ENCODE data around the gene DLGAP4. TPM values are rescaled to one million over a fixed set of nuclear protein-coding genes. Genes with fewer than 3 reads are reported as not detected.

DLGAP4 gene
- total and polyA plus RNA-seq, 2 of the 8 experiments (the other 6 are each of a cell fraction or from before 2014, with no cell fraction given), result 41.2 to 57.2 TPM

- H2AK5ac ChIP-seq (ENCODE audit: low read depth, low read length), result no peak overlapping the region
- no peak overlapping the region for H2BK15ac ChIP-seq (ENCODE audit: low read length)
- H3K14ac ChIP-seq (ENCODE audit: insufficient read length), result no peak overlapping the region
- no peak overlapping the region for H4K8ac ChIP-seq (ENCODE audit: extremely low read depth, insufficient read depth, low read length)
- H3K9me3 ChIP-seq (ENCODE audit: insufficient read depth in 2 of 2, low read depth in 1 of 2, low read length in 1 of 2), result peaks cover 0 to 4% of the 10 kb centered on the region in 2 experiments; a peak in 1 of 4 replicates
- no peak overlapping the region for H2BK5ac ChIP-seq (ENCODE audit: low read depth, low read length)
- H2BK20ac ChIP-seq (ENCODE audit: low read length), result no peak overlapping the region
- peaks cover 6 to 13% (median 11%) of the 10 kb centered on the region in 4 experiments for H3K4me1 ChIP-seq (replicated peaks in 1 of 4; ENCODE audit: control insufficient read depth in 3 of 4, insufficient read depth in 4 of 4, low read length in 3 of 4)
- H2BK12ac ChIP-seq (ENCODE audit: low read depth, low read length), result no peak overlapping the region
- H3K4me3 ChIP-seq (ENCODE audit: extremely low read depth in 1 of 4, insufficient read depth in 2 of 4, low read depth in 3 of 4, low read length in 4 of 4), result no peak overlapping the region
- H2AFZ ChIP-seq (ENCODE audit: low read length), result no peak overlapping the region
- no peak overlapping the region for H4K5ac ChIP-seq (ENCODE audit: insufficient read length, low read depth, low read length)
- H4K91ac ChIP-seq (replicated peaks; ENCODE audit: insufficient read length, low read length), result no peak overlapping the region
- no peak overlapping the region for H3K23ac ChIP-seq (ENCODE audit: insufficient read length)
- peaks cover 5% of the 10 kb centered on the region; the same call in 1 of the 2 replicates for H3K23me2 ChIP-seq (ENCODE audit: low read depth, low read length)
- no peak overlapping the region for H3K27ac ChIP-seq (ENCODE audit: low read depth, low read length)
- DNase-seq (ENCODE audit: low read depth in 1 of 2, low spot score in 2 of 2) (no peak), FAIRE-seq (no peak)
- no peak overlapping the region for H2BK120ac ChIP-seq (replicated peaks; ENCODE audit: low read depth, low read length)
- ChIA-PET CTCF (ENCODE audit: partially characterized antibody) (interaction anchor here (0.7 to 18.0 kb wide), 3 partner anchors 24 to 999 kb away, joined by 3 to 202 read pairs (median 4); partner anchors contain the start of gene RAB5IF), POLR2A (ENCODE audit: partially characterized antibody) (interaction anchor here (1.4 to 17.6 kb wide), 2 partner anchors 9 to 28 kb away, joined by 3 to 388 read pairs; partner anchors contain the start of gene RAB5IF)
- peaks cover 2% of the 10 kb centered on the region for H3K79me1 ChIP-seq (ENCODE audit: low read depth, low read length)
- no peaks in the 10 kb centered on the region for H3K27me3 ChIP-seq (replicated peaks in 1 of 4; ENCODE audit: control insufficient read depth in 3 of 4, extremely low read depth in 1 of 4, insufficient read depth in 3 of 4, low read length in 3 of 4)
- no peak overlapping the region for H3K56ac ChIP-seq (replicated peaks; ENCODE audit: insufficient read length, low read depth, low read length)
- H3K9ac ChIP-seq (replicated peaks in 1 of 4; ENCODE audit: extremely low read depth in 1 of 4, low read depth in 3 of 4, low read length in 3 of 4), result no peak overlapping the region
- no peaks in the 10 kb centered on the region for H4K20me1 ChIP-seq (replicated peaks in 1 of 2; ENCODE audit: control insufficient read depth in 1 of 2, insufficient read depth in 2 of 2, low read length in 2 of 2)
- no peak overlapping the region for H3K18ac ChIP-seq (ENCODE audit: extremely low read depth, low read length)
- WGBS, 2 experiments (ENCODE audit: extremely low coverage in 1 of 2, insufficient coverage in 1 of 2, insufficient read length in 1 of 2, insufficient replicate concordance in 2 of 2, low coverage in 1 of 2, low lambda C conversion rate in 2 of 2, missing lambda C conversion rate in 1 of 2), result 94 to 100% methylated on average over 1 to 3 of the region's 3 CpGs
- TF ChIP-seq NRF1 (IDR thresholded peaks at IDR 0.05; ENCODE audit: low read depth, low read length), result no peak
- peaks cover 6 to 22% of the 10 kb centered on the region in 2 experiments; a peak in 2 of 4 replicates for H3K79me2 ChIP-seq (ENCODE audit: control insufficient read depth in 1 of 2, insufficient read depth in 2 of 2, low read length in 2 of 2)
- no peak overlapping the region for H3K4me2 ChIP-seq (ENCODE audit: insufficient read depth in 1 of 2, low read depth in 2 of 2, low read length in 2 of 2)
- no peaks in the 10 kb centered on the region; a peak in 2 of 8 replicates for H3K36me3 ChIP-seq (ENCODE audit: control insufficient read depth in 2 of 4, insufficient read depth in 4 of 4, low read length in 3 of 4)
- H3K4ac ChIP-seq (replicated peaks; ENCODE audit: insufficient read length, low read depth, low read length), result no peak overlapping the region
These were observed 259.4 kb downstream of the DLGAP4 start for GRCh38 chr20:36565520-36565919.

Measured in H1 (cell line).